Measurements from ENCODE around the gene TFR2.

DNA sequence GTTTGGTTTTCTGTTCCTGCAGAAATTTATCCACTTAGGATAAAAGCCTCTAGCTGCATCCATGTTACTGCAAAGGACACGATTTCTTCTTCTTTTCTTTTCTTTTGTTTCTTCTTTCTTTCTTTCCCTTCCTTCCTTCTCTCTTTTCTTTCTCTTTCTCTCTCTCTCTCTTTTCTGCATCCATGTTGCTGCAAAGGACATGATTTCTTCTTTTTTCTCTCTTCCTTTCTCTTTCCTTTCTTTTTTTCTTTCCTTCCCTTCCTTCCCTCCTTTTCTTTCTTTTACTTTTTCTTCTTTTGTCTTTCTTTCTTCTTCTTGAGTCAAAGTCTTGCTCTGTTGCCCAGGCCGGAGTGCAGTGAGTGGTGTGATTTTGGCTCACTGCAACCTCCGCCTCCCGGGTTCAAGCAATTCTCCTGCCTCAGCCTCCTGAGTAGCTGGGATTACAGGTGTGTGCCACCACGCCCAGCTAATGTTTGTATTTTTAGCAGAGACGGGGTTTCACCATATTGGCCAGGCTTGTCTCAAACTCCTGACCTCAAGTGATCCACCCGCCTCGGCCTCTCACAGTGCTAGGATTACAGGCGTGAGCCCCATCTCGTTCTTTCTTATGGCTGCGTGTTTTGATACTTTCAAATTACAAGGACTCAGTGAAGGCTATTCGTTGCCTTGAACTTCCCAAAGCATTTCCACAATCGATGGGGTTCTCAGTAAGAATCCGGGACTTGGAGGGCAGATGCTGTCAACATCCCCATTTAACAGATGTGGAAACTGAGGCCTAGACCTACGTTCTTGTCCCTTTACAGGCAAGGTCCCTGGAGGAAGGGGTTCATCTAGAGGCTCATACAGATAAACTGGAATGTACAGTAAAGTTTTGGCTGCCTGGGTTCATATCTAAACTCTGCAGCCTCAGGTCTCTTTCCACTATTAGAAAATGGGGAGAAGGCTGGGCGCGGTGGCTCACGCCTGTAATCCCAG is 30.3 kb upstream of the TFR2 start:
- TF ChIP-seq SIN3A (IDR thresholded peaks at IDR 0.05; ENCODE audit: borderline replicate concordance, insufficient read depth, low read length) (no peak), POLR2AphosphoS5 (IDR thresholded peaks at IDR 0.05; ENCODE audit: low read depth, low read length) (no peak)
- TF ChIP-seq, protein P1, sequence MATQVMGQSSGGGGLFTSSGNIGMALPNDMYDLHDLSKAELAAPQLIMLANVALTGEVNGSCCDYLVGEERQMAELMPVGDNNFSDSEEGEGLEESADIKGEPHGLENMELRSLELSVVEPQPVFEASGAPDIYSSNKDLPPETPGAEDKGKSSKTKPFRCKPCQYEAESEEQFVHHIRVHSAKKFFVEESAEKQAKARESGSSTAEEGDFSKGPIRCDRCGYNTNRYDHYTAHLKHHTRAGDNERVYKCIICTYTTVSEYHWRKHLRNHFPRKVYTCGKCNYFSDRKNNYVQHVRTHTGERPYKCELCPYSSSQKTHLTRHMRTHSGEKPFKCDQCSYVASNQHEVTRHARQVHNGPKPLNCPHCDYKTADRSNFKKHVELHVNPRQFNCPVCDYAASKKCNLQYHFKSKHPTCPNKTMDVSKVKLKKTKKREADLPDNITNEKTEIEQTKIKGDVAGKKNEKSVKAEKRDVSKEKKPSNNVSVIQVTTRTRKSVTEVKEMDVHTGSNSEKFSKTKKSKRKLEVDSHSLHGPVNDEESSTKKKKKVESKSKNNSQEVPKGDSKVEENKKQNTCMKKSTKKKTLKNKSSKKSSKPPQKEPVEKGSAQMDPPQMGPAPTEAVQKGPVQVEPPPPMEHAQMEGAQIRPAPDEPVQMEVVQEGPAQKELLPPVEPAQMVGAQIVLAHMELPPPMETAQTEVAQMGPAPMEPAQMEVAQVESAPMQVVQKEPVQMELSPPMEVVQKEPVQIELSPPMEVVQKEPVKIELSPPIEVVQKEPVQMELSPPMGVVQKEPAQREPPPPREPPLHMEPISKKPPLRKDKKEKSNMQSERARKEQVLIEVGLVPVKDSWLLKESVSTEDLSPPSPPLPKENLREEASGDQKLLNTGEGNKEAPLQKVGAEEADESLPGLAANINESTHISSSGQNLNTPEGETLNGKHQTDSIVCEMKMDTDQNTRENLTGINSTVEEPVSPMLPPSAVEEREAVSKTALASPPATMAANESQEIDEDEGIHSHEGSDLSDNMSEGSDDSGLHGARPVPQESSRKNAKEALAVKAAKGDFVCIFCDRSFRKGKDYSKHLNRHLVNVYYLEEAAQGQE (IDR thresholded peaks at IDR 0.05; ENCODE audit: insufficient read depth in 1 of 2, low read depth in 2 of 2, low read length in 2 of 2), result no peak

Data from PFSK-1 (cell line).